Lower leg skin (tissue), 3 donors: ENCODE measurements around the gene MYO1E.

Experiments used
- CTCF ChIP-seq, 3 donors: fragments of 450-650 bp; IDR thresholded peaks; one replicate each; pipeline ENCODE4 v1.5.1; 2016; ENCODE audit warnings: antibody characterized with exemption in 3 of 3, mild to moderate bottlenecking in 3 of 3, moderate library complexity in 2 of 3
- POLR2A ChIP-seq, 2 donors: fragments of 450-650 bp; IDR thresholded peaks; one replicate each; pipeline ENCODE4 v1.6.1; 2016 to 2017; ENCODE audit warnings: antibody characterized with exemption in 2 of 2, mild to moderate bottlenecking in 1 of 2, moderate library complexity in 1 of 2

GRCh38 chr15:59166601-59167265 lies 205.9 kb downstream of the MYO1E start:
- TF ChIP-seq CTCF (IDR thresholded peaks at IDR 0.05) (no peak), POLR2A (IDR thresholded peaks at IDR 0.05) (no peak)
